GM20000 (cell line): ENCODE measurements around the gene DIS3L.

Experiments used
- DNase-seq: peaks from one replicate; pipeline ENCODE4 v3.0.0; 2012; ENCODE audit warnings: low spot score
- CTCF ChIP-seq: IDR thresholded peaks from 2 replicates; pipeline ENCODE4 v1.5.1; 2012; ENCODE audit warnings: mild to moderate bottlenecking, control low read depth; ENCODE audit errors: extremely low read depth, missing control alignments

The DIS3L gene

GRCh38 chr15:66291816-66292570 is 1.4 kb upstream of the DIS3L start:
- no peak for DNase-seq
- TF ChIP-seq CTCF = no peak

GRCh38 chr15:66292571-66293418 is 573 bp upstream of the DIS3L start:
- DNase-seq = no peak
- TF ChIP-seq CTCF = no peak

DNA sequence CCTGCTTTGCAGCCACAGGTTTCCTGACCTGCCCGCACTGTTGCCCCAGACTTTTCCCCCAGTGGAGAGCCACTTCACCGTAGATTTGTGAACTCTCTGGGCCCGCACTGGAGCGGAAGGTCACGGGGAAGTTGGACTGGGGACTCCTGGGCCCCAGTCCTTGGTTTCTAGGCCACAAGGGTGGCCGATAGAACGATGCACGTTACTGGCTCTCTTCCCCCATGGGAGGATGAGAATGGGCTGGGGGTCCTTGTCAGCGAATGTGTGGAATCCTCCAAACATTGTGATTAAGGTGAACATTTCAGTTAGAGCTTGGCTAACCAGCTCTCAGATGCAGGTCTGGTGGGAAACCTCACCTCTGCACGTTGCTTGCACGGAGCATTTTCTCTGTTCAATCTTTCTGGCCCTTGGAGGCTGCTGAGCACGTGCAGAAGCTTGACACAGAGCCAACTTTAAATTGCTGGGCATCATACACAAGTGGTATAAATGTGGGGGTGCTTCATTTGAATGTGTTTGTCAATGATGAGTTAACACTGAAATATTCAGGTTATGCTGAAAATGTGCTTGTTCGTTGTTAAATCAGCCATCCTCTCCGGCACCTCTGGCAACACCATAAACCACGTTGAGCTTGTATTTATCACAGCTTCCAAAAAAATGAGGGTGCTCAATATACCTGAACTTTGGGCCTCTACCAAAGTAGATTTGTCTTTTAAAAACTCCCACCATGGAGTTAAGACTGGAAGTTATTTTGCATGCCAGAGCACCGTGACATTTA is 976 bp downstream of the DIS3L start:
- no peak for TF ChIP-seq CTCF
- no peak for DNase-seq

DNA sequence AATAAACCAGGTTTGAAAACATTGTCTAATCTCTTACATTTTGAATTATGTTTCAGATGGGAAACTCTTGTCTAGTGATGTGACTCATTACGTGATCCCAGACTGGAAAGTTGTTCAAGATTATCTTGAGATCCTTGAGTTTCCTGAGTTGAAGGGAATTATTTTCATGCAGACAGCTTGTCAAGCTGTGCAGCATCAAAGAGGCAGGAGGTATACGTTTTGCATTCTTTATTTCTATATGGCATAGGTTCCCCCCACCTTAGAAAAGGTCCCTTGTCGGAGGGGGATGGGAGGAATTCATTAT is 1.5 kb downstream of the DIS3L start:
- DNase-seq = no peak
- no peak for TF ChIP-seq CTCF

GRCh38 chr15:66296186-66296585 is 2.8 kb downstream of the DIS3L start:
- TF ChIP-seq CTCF = no peak
- no peak for DNase-seq

GRCh38 chr15:66298803-66299251 is 5.5 kb downstream of the DIS3L start:
- no peak for DNase-seq
- TF ChIP-seq CTCF = no peak
